Upper lobe of left lung (tissue), 4 donors: ENCODE data around the gene SDK1.

Experiments
- CTCF ChIP-seq, 6 experiments: fragments of 450-650 bp in 4 of 6; fragments of 200-600 bp in 2 of 6; sonication (generic) in 2 of 6; IDR thresholded peaks; one replicate each; pipeline ENCODE4 v1.5.1; 2016 to 2019; ENCODE audit warnings: antibody characterized with exemption in 6 of 6
- POLR2A ChIP-seq, 4 donors: fragments of 450-650 bp; IDR thresholded peaks; one replicate each; pipeline ENCODE4 v1.5.1; 2016 to 2017; ENCODE audit warnings: antibody characterized with exemption in 4 of 4, mild to moderate bottlenecking in 2 of 4

GRCh38 chr7:4167385-4167910, 866.4 kb downstream of the SDK1 start:
- TF ChIP-seq CTCF (IDR thresholded peaks at IDR 0.05) (no peak), POLR2A (IDR thresholded peaks at IDR 0.05) (no peak)
